Adrenal gland (tissue), 12 donors: Measurements from ENCODE around the gene ZDHHC7. TPM values are rescaled to one million over a fixed set of nuclear protein-coding genes. Genes with fewer than 3 reads are reported as not detected.

Source experiments
- DNase-seq, 7 donors: peaks; one replicate each; pipeline ENCODE4 v3.0.0-alpha.2; 2019 to 2020
- H3K27ac ChIP-seq, 5 donors: fragments of 200-600 bp; sonication (generic) in 4 of 5; 1 replicate in 3 of 5; 2 replicates in 2 of 5; pipeline versions ENCODE4 v1.5.1 to v1.8.0; 2016 to 2020; ENCODE audit warnings: mild to moderate bottlenecking in 1 of 5
- H3K27me3 ChIP-seq: fragments of 200-600 bp; 2 replicates; pipeline ENCODE4 v1.8.0; 2021
- H3K36me3 ChIP-seq, 2 donors: fragments of 200-600 bp; replicated peaks in 1 of 2; 1 replicate in 1 of 2; 2 replicates in 1 of 2; pipeline versions ENCODE4 v1.5.1 to v1.8.0; 2018 to 2022
- H3K4me1 ChIP-seq, 2 donors: fragments of 200-600 bp; replicated peaks in 1 of 2; 1 replicate in 1 of 2; 2 replicates in 1 of 2; pipeline versions ENCODE4 v1.5.1 to v1.8.0; 2018 to 2021
- H3K4me3 ChIP-seq, 4 donors: fragments of 200-600 bp; sonication (generic) in 3 of 4; one replicate each; pipeline ENCODE4 v1.5.1; 2016 to 2018
- H3K9me3 ChIP-seq, 3 donors: fragments of 200-600 bp; sonication (generic) in 1 of 3; replicated peaks in 1 of 3; 1 replicate in 2 of 3; 2 replicates in 1 of 3; pipeline versions ENCODE4 v1.5.1 to v1.8.0; 2016 to 2021
- POLR2A ChIP-seq, 2 donors: fragments of 450-650 bp; IDR thresholded peaks; one replicate each; pipeline ENCODE4 v1.6.1; 2017; ENCODE audit warnings: antibody characterized with exemption in 2 of 2, mild to moderate bottlenecking in 2 of 2, moderate library complexity in 1 of 2
- WGBS, 4 donors: extraction: QIAGEN DNeasy Blood & Tissue Kit in 2 of 4; methylation state at CpG; one replicate each; pipeline versions ENCODE4 v1.1.5 to v1.1.7; 2013 to 2017; 5-methylcytosine and 5-hydroxymethylcytosine counted together
- intact Hi-C, 2 donors: fragments of 100-400 bp; cut with DNase I; formaldehyde crosslinking; loops; one replicate each; pipeline versions ENCODE4 v1.14.1 to v1.15.0; 2022 to 2023
- polyA plus RNA-seq, 3 donors: library from polyadenylated mRNA; stranded (reverse); fragments of 200-250 nt in 2 of 3; fragments of 350-450 nt in 1 of 3; fragmentation: Illumina TruSeq in 1 of 3; extraction: RNeasy Lipid Tissue Mini Kit (QIAGEN cat#74804) in 1 of 3; gene quantifications; one replicate each; pipeline ENCODE4 v1.2.3, GENCODE V29; 2013 to 2014
- total RNA-seq, 9 donors: library from RNA; depleted of rRNA in 4 of 9; stranded (reverse); fragments of >200 nt in 4 of 9; fragments of 120-200 nt in 1 of 9; fragmentation: NEBNext Ultra II Directional in 1 of 9; extraction: Animal tissue kit (Norgen Biotek cat#: 25700) in 1 of 9; gene quantifications; one replicate each; pipeline versions ENCODE4 v1.1.0 to v1.2.4, GENCODE V29; 2013 to 2023
- TF ChIP-seq, protein P1 (sequence below), 6 experiments: fragments of 450-650 bp in 4 of 6; fragments of 200-600 bp in 2 of 6; sonication (generic) in 1 of 6; IDR thresholded peaks; 1 replicate in 5 of 6; 2 replicates in 1 of 6; pipeline versions ENCODE4 v1.5.1 to v1.8.0; 2016 to 2021; ENCODE audit warnings: antibody characterized with exemption in 6 of 6, mild to moderate bottlenecking in 2 of 6, moderate library complexity in 1 of 6
- donor health status: healthy with polysubstance abuse.
- donor health status: Bipolar disorder and iron deficiency.
- donor health status: DM: yes; HTN: yes; CAD: no.
- donor health status: DM: no; HTN: no; CAD: no.
- donor health status: DM: no; HTN: no; CAD: no.
- donor health status: DM: yes; HTN: yes; CAD: no.

The ZDHHC7 gene
- total and polyA plus RNA-seq, 12 donors = 22.5 to 74.6 (median 41.0) TPM

DNA sequence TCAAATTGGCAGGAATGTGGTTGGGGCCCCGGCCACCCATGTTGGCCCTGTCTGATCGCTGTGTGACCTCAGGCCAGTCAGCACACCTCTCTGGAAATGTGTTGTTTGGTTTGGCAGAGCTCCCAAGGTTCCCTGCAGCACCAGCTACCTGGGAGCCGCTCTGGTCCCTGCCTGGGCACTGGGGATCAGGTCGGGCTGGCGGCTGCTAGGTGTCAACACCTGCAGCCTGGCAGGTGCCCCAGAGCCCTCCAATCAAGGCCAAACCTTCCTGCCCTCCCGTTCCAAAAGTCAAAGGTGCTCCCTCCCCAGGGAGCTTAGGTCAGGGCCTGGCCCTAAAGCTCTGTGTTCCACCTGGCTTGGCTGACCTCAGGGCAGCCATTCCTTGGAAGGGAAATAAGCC, 55.9 kb downstream of the ZDHHC7 start:
- intact Hi-C loops = loop anchor here in 1 of 2 donors (10.0 kb wide), 2 partner anchors 111 to 201 kb away; no protein-coding TSS in a partner anchor
- no peak for DNase-seq
- no peak overlapping the region for H3K4me3 ChIP-seq
- no peak overlapping the region for H3K27ac ChIP-seq
- H3K27me3 ChIP-seq = no peaks in the 10 kb centered on the region
- WGBS, 4 donors = 48 to 90% (median 68%) methylated on average over 2 to 6 of the region's 6 CpGs
- H3K36me3 ChIP-seq = no peaks in the 10 kb centered on the region
- TF ChIP-seq, protein P1, sequence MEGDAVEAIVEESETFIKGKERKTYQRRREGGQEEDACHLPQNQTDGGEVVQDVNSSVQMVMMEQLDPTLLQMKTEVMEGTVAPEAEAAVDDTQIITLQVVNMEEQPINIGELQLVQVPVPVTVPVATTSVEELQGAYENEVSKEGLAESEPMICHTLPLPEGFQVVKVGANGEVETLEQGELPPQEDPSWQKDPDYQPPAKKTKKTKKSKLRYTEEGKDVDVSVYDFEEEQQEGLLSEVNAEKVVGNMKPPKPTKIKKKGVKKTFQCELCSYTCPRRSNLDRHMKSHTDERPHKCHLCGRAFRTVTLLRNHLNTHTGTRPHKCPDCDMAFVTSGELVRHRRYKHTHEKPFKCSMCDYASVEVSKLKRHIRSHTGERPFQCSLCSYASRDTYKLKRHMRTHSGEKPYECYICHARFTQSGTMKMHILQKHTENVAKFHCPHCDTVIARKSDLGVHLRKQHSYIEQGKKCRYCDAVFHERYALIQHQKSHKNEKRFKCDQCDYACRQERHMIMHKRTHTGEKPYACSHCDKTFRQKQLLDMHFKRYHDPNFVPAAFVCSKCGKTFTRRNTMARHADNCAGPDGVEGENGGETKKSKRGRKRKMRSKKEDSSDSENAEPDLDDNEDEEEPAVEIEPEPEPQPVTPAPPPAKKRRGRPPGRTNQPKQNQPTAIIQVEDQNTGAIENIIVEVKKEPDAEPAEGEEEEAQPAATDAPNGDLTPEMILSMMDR (IDR thresholded peaks at IDR 0.05) = no peak
- no peak for TF ChIP-seq POLR2A (IDR thresholded peaks at IDR 0.05)
- peaks cover 13 to 21% of the 10 kb centered on the region in 2 donors for H3K4me1 ChIP-seq
- H3K9me3 ChIP-seq = no peaks in the 10 kb centered on the region

DNA sequence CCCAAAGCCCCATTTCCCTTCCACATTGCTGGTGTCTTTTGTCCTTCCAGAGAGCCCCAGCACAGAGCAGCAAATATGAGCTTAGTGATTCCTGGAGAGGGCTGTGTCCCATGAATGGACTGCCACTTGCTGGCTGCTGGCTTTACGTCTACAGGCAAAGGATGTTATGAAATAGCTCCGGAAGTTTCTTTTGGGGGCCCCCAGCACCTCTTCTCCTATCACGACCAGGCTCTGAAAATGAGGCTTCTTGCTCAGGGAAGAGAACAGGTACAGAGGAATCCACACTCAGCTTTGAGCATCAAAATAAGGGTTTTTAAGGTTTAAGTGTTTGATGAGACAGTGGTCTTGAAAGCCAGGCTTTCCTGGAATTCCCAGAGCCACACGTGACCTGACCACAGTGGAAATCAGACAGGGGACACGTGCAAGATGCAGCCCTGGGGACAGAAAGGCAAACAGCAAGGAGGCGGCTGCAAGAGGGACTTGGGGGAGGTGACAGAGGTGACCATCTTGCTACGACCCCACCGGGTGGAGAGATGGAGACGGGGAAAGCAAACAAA, 58.1 kb downstream of the ZDHHC7 start:
- WGBS, 4 donors = 64 to 73% (median 67%) methylated on average over 9 of the region's 9 CpGs
- Histone ChIP-seq H3K4me3 (no peak overlapping the region), H3K9me3 (no peaks in the 10 kb centered on the region), H3K36me3 (no peaks in the 10 kb centered on the region), H3K4me1 (peaks cover 13 to 21% of the 10 kb centered on the region in 2 donors), H3K27ac (peak overlapping the region in 4 of 5 donors; percentile 13 to 70 (median 44)), H3K27me3 (no peaks in the 10 kb centered on the region)
- intact Hi-C loops = loop anchor here in 1 of 2 donors (5.0 to 10.0 kb wide), 3 partner anchors 36 to 198 kb away; no protein-coding TSS in a partner anchor
- TF ChIP-seq, protein P1 (IDR thresholded peaks at IDR 0.05) = no peak
- no peak for TF ChIP-seq POLR2A (IDR thresholded peaks at IDR 0.05)
- no peak for DNase-seq

- Histone ChIP-seq H3K4me3 (no peak overlapping the region), H3K36me3 (no peaks in the 10 kb centered on the region), H3K4me1 (peaks cover 13 to 21% of the 10 kb centered on the region in 2 donors), H3K27me3 (no peaks in the 10 kb centered on the region), H3K9me3 (no peaks in the 10 kb centered on the region), H3K27ac (peak overlapping the region in 4 of 5 donors; percentile 13 to 70 (median 58))
- 19 to 38% (median 30%) methylated on average over 10 to 12 of the region's 12 CpGs for WGBS, 4 donors
- TF ChIP-seq, protein P1 (IDR thresholded peaks at IDR 0.05) = peak; percentile 87 to 96 (median 93)
- no peak for TF ChIP-seq POLR2A (IDR thresholded peaks at IDR 0.05)
- peak; percentile 81 to 94 (median 87) for DNase-seq
- intact Hi-C loops = loop anchor here in 1 of 2 donors (5.0 to 10.0 kb wide), 3 partner anchors 35 to 198 kb away; no protein-coding TSS in a partner anchor
Measured at GRCh38 chr16:84952335-84953189, 58.8 kb downstream of the ZDHHC7 start.

- no peaks in the 10 kb centered on the region for H3K27me3 ChIP-seq
- H3K36me3 ChIP-seq = no peaks in the 10 kb centered on the region
- WGBS, 4 donors = 70 to 88% (median 82%) methylated on average over 5 to 10 of the region's 10 CpGs
- peaks cover 13 to 25% of the 10 kb centered on the region in 2 donors for H3K4me1 ChIP-seq
- no peaks in the 10 kb centered on the region for H3K9me3 ChIP-seq
- TF ChIP-seq POLR2A (IDR thresholded peaks at IDR 0.05) = no peak
- TF ChIP-seq, protein P1 (IDR thresholded peaks at IDR 0.05) = peak in 2 of 6 experiments; percentile 12 to 24
- DNase-seq = peak in 1 of 7 donors; percentile 26
- no peak overlapping the region for H3K4me3 ChIP-seq
- H3K27ac ChIP-seq = no peak overlapping the region
- intact Hi-C loops = loop anchor here in 1 of 2 donors (5.0 to 10.0 kb wide), 3 partner anchors 34 to 196 kb away; no protein-coding TSS in a partner anchor
Measured at GRCh38 chr16:84950906-84951305, 60.4 kb downstream of the ZDHHC7 start.
